ENCODE data around the gene SPTB.

GRCh38 chr14:64919618-64920017 lies 39.9 kb upstream of the SPTB start:
- TF ChIP-seq, protein P1, sequence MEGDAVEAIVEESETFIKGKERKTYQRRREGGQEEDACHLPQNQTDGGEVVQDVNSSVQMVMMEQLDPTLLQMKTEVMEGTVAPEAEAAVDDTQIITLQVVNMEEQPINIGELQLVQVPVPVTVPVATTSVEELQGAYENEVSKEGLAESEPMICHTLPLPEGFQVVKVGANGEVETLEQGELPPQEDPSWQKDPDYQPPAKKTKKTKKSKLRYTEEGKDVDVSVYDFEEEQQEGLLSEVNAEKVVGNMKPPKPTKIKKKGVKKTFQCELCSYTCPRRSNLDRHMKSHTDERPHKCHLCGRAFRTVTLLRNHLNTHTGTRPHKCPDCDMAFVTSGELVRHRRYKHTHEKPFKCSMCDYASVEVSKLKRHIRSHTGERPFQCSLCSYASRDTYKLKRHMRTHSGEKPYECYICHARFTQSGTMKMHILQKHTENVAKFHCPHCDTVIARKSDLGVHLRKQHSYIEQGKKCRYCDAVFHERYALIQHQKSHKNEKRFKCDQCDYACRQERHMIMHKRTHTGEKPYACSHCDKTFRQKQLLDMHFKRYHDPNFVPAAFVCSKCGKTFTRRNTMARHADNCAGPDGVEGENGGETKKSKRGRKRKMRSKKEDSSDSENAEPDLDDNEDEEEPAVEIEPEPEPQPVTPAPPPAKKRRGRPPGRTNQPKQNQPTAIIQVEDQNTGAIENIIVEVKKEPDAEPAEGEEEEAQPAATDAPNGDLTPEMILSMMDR (IDR thresholded peaks at IDR 0.05; ENCODE audit: low read depth, low read length), result no peak
- TF ChIP-seq EZH2phosphoT487 (IDR thresholded peaks at IDR 0.05; ENCODE audit: low read depth), result no peak
